SK-N-SH treated with all-trans-retinoic acid at 6 μM for 48 hours (cell line): ENCODE data around the gene EN2.

Experiments
- ATAC-seq: fragments of 200-7000 bp; cut with Tn5 transposase; 3 replicates; pipeline ENCODE4 v1.9.1; 2020; ENCODE audit warnings: mild to moderate bottlenecking, moderate library complexity
- ARNTL ChIP-seq: fragments of 450-650 bp; formaldehyde crosslinking; IDR thresholded peaks from 2 replicates; pipeline ENCODE4 v1.5.0; 2020; ENCODE audit warnings: low read depth, mild to moderate bottlenecking, moderate library complexity, borderline replicate concordance
- BACH2 ChIP-seq: fragments of 250-450 bp; sonication (Bioruptor Pico); IDR thresholded peaks from 2 replicates; pipeline ENCODE4 v1.9.0; 2021; ENCODE audit warnings: mild to moderate bottlenecking, borderline replicate concordance
- CREB5 ChIP-seq: fragments of 250-450 bp; sonication (Bioruptor Pico); IDR thresholded peaks from 2 replicates; pipeline ENCODE4 v1.5.1; 2020; ENCODE audit warnings: low read depth, mild to moderate bottlenecking, moderate library complexity
- CSDC2 ChIP-seq: fragments of 250-450 bp; sonication (Bioruptor Pico); IDR thresholded peaks from 2 replicates; pipeline ENCODE4 v1.5.0; 2020; ENCODE audit warnings: mild to moderate bottlenecking, moderate library complexity
- CSRNP3 ChIP-seq: fragments of 250-450 bp; sonication (Bioruptor Pico); IDR thresholded peaks from 2 replicates; pipeline ENCODE4 v1.5.1; 2021; ENCODE audit warnings: mild to moderate bottlenecking, moderate library complexity
- ESRRG ChIP-seq: fragments of 250-450 bp; sonication (Bioruptor Pico); IDR thresholded peaks from 2 replicates; pipeline ENCODE4 v1.6.1; 2021; ENCODE audit warnings: mild to moderate bottlenecking
- GLIS3 ChIP-seq: fragments of 250-450 bp; sonication (Bioruptor Pico); IDR thresholded peaks from 2 replicates; pipeline ENCODE4 v1.5.0; 2020; ENCODE audit warnings: mild to moderate bottlenecking, moderate library complexity
- ISL1 ChIP-seq: fragments of 250-450 bp; sonication (Bioruptor Pico); IDR thresholded peaks from 2 replicates; pipeline ENCODE4 v2.1.2; 2022; ENCODE audit warnings: mild to moderate bottlenecking, moderate library complexity
- OSR1 ChIP-seq: fragments of 250-450 bp; sonication (Bioruptor Pico); IDR thresholded peaks from 2 replicates; pipeline ENCODE4 v1.8.0; 2022; ENCODE audit warnings: moderate library complexity, mild to moderate bottlenecking, inconsistent platforms
- PATZ1 ChIP-seq: fragments of 250-450 bp; sonication (Bioruptor Pico); IDR thresholded peaks from 2 replicates; pipeline ENCODE4 v1.8.0; 2020; ENCODE audit warnings: mild to moderate bottlenecking, moderate library complexity, borderline replicate concordance
- POU6F1 ChIP-seq: fragments of 250-450 bp; sonication (Bioruptor Pico); IDR thresholded peaks from 2 replicates; pipeline ENCODE4 v1.8.0; 2021; ENCODE audit warnings: low read depth, mild to moderate bottlenecking, moderate library complexity, borderline replicate concordance
- PPARA ChIP-seq: fragments of 250-450 bp; sonication (Bioruptor Pico); IDR thresholded peaks from 2 replicates; pipeline ENCODE4 v1.5.0; 2020; ENCODE audit warnings: mild to moderate bottlenecking, borderline replicate concordance
- RARB ChIP-seq: fragments of 250-450 bp; sonication (Bioruptor Pico); IDR thresholded peaks from 2 replicates; pipeline ENCODE4 v1.8.0; 2021; ENCODE audit warnings: mild to moderate bottlenecking, moderate library complexity
- SNAI2 ChIP-seq: fragments of 250-450 bp; sonication (Bioruptor Pico); IDR thresholded peaks from 2 replicates; pipeline ENCODE4 v1.5.0; 2020; ENCODE audit warnings: mild to moderate bottlenecking, moderate library complexity
- TCF4 ChIP-seq: fragments of 250-450 bp; sonication (Bioruptor Pico); IDR thresholded peaks from 2 replicates; pipeline ENCODE4 v1.8.0; 2021; ENCODE audit warnings: mild to moderate bottlenecking, moderate library complexity, borderline replicate concordance
- TOX ChIP-seq: fragments of 250-450 bp; sonication (Bioruptor Pico); IDR thresholded peaks from 2 replicates; pipeline ENCODE4 v1.8.0; 2021; ENCODE audit warnings: mild to moderate bottlenecking, moderate library complexity, borderline replicate concordance
- TSHZ2 ChIP-seq: fragments of 250-450 bp; sonication (Bioruptor Pico); IDR thresholded peaks from 2 replicates; pipeline ENCODE4 v1.5.0; 2020; ENCODE audit warnings: mild to moderate bottlenecking, moderate library complexity
- ZC3H10 ChIP-seq: fragments of 250-450 bp; sonication (Bioruptor Pico); IDR thresholded peaks from 2 replicates; pipeline ENCODE4 v1.5.1; 2021; ENCODE audit warnings: mild to moderate bottlenecking, moderate library complexity
- ZFP3 ChIP-seq: fragments of 250-450 bp; sonication (Bioruptor Pico); IDR thresholded peaks from 2 replicates; pipeline ENCODE4 v1.5.0; 2020; ENCODE audit warnings: mild to moderate bottlenecking, moderate library complexity
- ZFP30 ChIP-seq: fragments of 450-650 bp; formaldehyde crosslinking; IDR thresholded peaks from 2 replicates; pipeline ENCODE4 v1.5.0; 2022; ENCODE audit warnings: mild to moderate bottlenecking, moderate library complexity
- ZNF70 ChIP-seq: fragments of 450-650 bp; formaldehyde crosslinking; IDR thresholded peaks from 2 replicates; pipeline ENCODE4 v1.5.0; 2020; ENCODE audit warnings: mild to moderate bottlenecking, moderate library complexity
- ZNF8 ChIP-seq: fragments of 450-650 bp; formaldehyde crosslinking; IDR thresholded peaks from 2 replicates; pipeline ENCODE4 v1.5.0; 2020; ENCODE audit warnings: mild to moderate bottlenecking, moderate library complexity

Gene EN2

GRCh38 chr7:155508376-155509358 lies 50.7 kb downstream of the EN2 start:
- TF ChIP-seq BACH2 (no peak), CSDC2 (no peak), CREB5 (CRISPR knock-in tag) (no peak), SNAI2 (CRISPR knock-in tag) (no peak), GLIS3 (CRISPR knock-in tag) (no peak), TSHZ2 (CRISPR knock-in tag) (no peak), ZC3H10 (CRISPR knock-in tag) (no peak), TCF4 (CRISPR knock-in tag) (no peak), ZNF8 (no peak), CSRNP3 (CRISPR knock-in tag) (no peak), POU6F1 (CRISPR knock-in tag) (no peak), PATZ1 (CRISPR knock-in tag) (no peak), RARB (CRISPR knock-in tag) (no peak), ARNTL (CRISPR knock-in tag) (no peak), OSR1 (CRISPR knock-in tag) (no peak), ZNF70 (CRISPR knock-in tag) (no peak), TOX (no peak), ZFP30 (CRISPR knock-in tag) (no peak), ESRRG (no peak), ISL1 (CRISPR knock-in tag) (no peak)
- no peak for ATAC-seq

- TF ChIP-seq CSRNP3 (CRISPR knock-in tag) (no peak), PPARA (no peak), ZNF8 (no peak), POU6F1 (CRISPR knock-in tag) (no peak), GLIS3 (CRISPR knock-in tag) (no peak), ISL1 (CRISPR knock-in tag) (no peak), ZFP3 (no peak), CSDC2 (no peak), BACH2 (no peak), ZC3H10 (CRISPR knock-in tag) (no peak), SNAI2 (CRISPR knock-in tag) (no peak), TSHZ2 (CRISPR knock-in tag) (no peak)
- TF ChIP-seq, all 23 proteins: peak for 0
- no peak for ATAC-seq
Observed at GRCh38 chr7:155509359-155509724, 51.4 kb downstream of the EN2 start.
